HepG2 (cell line): Measurements from ENCODE around the gene DCST2. TPM values are rescaled to one million over a fixed set of nuclear protein-coding genes. Genes with fewer than 3 reads are reported as not detected.

ENCODE experiments used
- ARID5B ChIP-seq: IDR thresholded peaks from 2 replicates; pipeline ENCODE4 v1.4.0; 2020; ENCODE audit warnings: mild to moderate bottlenecking, missing genetic modification reagents
- BORCS8-MEF2B ChIP-seq: sonication (generic); formaldehyde crosslinking; IDR thresholded peaks from 2 replicates; pipeline ENCODE4 v1.8.0; 2022; ENCODE audit warnings: mild to moderate bottlenecking, missing genetic modification reagents
- ELF3 ChIP-seq: IDR thresholded peaks from 2 replicates; pipeline ENCODE4 v1.6.1; 2016; ENCODE audit warnings: missing genetic modification reagents, missing compliant biosample characterization
- ELK4 ChIP-seq: sonication (generic); formaldehyde crosslinking; IDR thresholded peaks from 2 replicates; pipeline ENCODE4 v1.9.0; 2021; ENCODE audit warnings: missing genetic modification reagents, borderline replicate concordance
- ESRRA ChIP-seq: sonication (generic); formaldehyde crosslinking; IDR thresholded peaks from 2 replicates; pipeline ENCODE4 v1.5.1; 2020; ENCODE audit warnings: mild to moderate bottlenecking, low read depth, missing genetic modification reagents
- FIP1L1 ChIP-seq: fragments of 200-400 bp; formaldehyde crosslinking; IDR thresholded peaks from 2 replicates; pipeline ENCODE4 v1.6.1; 2018; ENCODE audit warnings: low read depth, mild to moderate bottlenecking, low read length, moderate library complexity, borderline replicate concordance; ENCODE audit not compliant: insufficient read depth
- HNF1B ChIP-seq: sonication (generic); formaldehyde crosslinking; IDR thresholded peaks from 2 replicates; pipeline ENCODE4 v1.5.1; 2020; ENCODE audit warnings: mild to moderate bottlenecking, moderate library complexity, missing genetic modification reagents
- MXI1 ChIP-seq: IDR thresholded peaks from 3 replicates; pipeline ENCODE4 v1.6.1; 2012; ENCODE audit warnings: low read depth, low read length, inconsistent platforms, borderline replicate concordance
- POGK ChIP-seq: sonication (generic); formaldehyde crosslinking; conservative IDR thresholded peaks from 2 replicates; pipeline ENCODE4 v1.8.0; 2022; ENCODE audit warnings: mild to moderate bottlenecking, moderate library complexity, missing genetic modification reagents
- RAD21 ChIP-seq: fragments of 450-650 bp; formaldehyde crosslinking; IDR thresholded peaks from 2 replicates; pipeline ENCODE4 v1.5.0; 2020; ENCODE audit warnings: mild to moderate bottlenecking
- SAP130 ChIP-seq: IDR thresholded peaks from 2 replicates; pipeline ENCODE4 v1.6.1; 2016; ENCODE audit warnings: low read depth
- ZNF350 ChIP-seq: sonication (generic); formaldehyde crosslinking; IDR thresholded peaks from 2 replicates; pipeline ENCODE4 v1.4.0; 2020; ENCODE audit warnings: mild to moderate bottlenecking, low read depth, missing genetic modification reagents, borderline replicate concordance
- ZNF598 ChIP-seq: sonication (generic); formaldehyde crosslinking; IDR thresholded peaks from 2 replicates; pipeline ENCODE4 v1.5.1; 2020; ENCODE audit warnings: mild to moderate bottlenecking, missing genetic modification reagents, borderline replicate concordance
- ZNF687 ChIP-seq: sonication (generic); formaldehyde crosslinking; IDR thresholded peaks from 2 replicates; pipeline ENCODE4 v1.5.1; 2020; ENCODE audit warnings: mild to moderate bottlenecking, missing genetic modification reagents, moderate library complexity
- polyA plus RNA-seq, 8 experiments: library from polyadenylated mRNA; depleted of rRNA in 3 of 8; stranded (reverse) in 7 of 8; unstranded in 1 of 8; fragments of >200 nt; fragmentation: Illumina TruSeq in 4 of 8; extraction: Trizol in 4 of 8; gene quantifications; 2 replicates each; pipeline versions ENCODE4 v1.2.1 to v1.2.3, GENCODE V29; 2011 to 2016; ENCODE audit warnings: low read depth in 4 of 8, missing spikeins in 1 of 8, mixed read lengths in 1 of 8; ENCODE audit not compliant: insufficient read depth in 1 of 8
- total RNA-seq, 5 experiments: library from RNA; depleted of rRNA; stranded (reverse); fragments of >200 nt; fragmentation: Illumina TruSeq; extraction: Trizol; gene quantifications; 2 replicates each; pipeline ENCODE4 v1.2.3, GENCODE V29; 2016; ENCODE audit warnings: low read depth in 1 of 5

DCST2 gene
- total and polyA plus RNA-seq, 2 of the 13 experiments (the other 11 are each of a cell fraction or from before 2014, with no cell fraction given) = 0.74 TPM; not detected in 1

- TF ChIP-seq HNF1B (CRISPR knock-in tag) (peak; percentile 39; the same call in 1 of the 2 replicates), ESRRA (peak; percentile 51; the same call in 1 of the 2 replicates), ELK4 (CRISPR knock-in tag) (no peak), ZNF350 (no peak), ELF3 (CRISPR knock-in tag) (peak; percentile 35; the same call in 1 of the 2 replicates), ARID5B (no peak), ZNF598 (no peak), SAP130 (CRISPR knock-in tag) (peak; percentile 31; the same call in 1 of the 2 replicates), RAD21 (CRISPR knock-in tag) (peak; percentile 93), MXI1 (peak; percentile 39; the same call in 1 of the 3 replicates), FIP1L1 (no peak), ZNF687 (CRISPR knock-in tag) (peak; percentile 43), BORCS8-MEF2B (CRISPR knock-in tag) (peak; percentile 45; the same call in 1 of the 2 replicates), POGK (CRISPR knock-in tag) (0 out of 2 replicates have a peak, but pooled peaks have one; percentile 62)
Observed at GRCh38 chr1:155061381-155062150, 28.0 kb upstream of the DCST2 start (continued).
